HepG2 (cell line): ENCODE data around the gene TNRC18. TPM values are rescaled to one million over a fixed set of nuclear protein-coding genes. Genes with fewer than 3 reads are reported as not detected.

ENCODE experiments used
- ATAC-seq: fragments of 200-7000 bp; cut with Tn5 transposase; 3 replicates; pipeline ENCODE4 v1.9.1; 2020; ENCODE audit warnings: mild to moderate bottlenecking, moderate library complexity
- BruUV-seq: library from RNA; stranded (reverse); fragments of 400-500 nt; replicated peaks from 2 replicates; lab custom pipeline; 2021; lab: Mats Ljungman, UMichigan
- CTCF ChIA-PET: fragments of 300-600 bp; formaldehyde crosslinking; extraction: SDS; loops from one replicate; lab custom pipeline; 2021; ENCODE audit warnings: low total read pairs, inconsistent platforms, low intra/inter-chr PET ratio; lab: Yijun Ruan, JAX
- POLR2A ChIA-PET: fragments of 350-600 bp; sonication (Branson Sonifier 250); formaldehyde crosslinking; loops from one replicate; lab custom pipeline; 2020; ENCODE audit warnings: antibody characterized with exemption, inconsistent platforms; lab: Yijun Ruan, JAX
- DNase-seq: peaks from one replicate; pipeline ENCODE4 v3.0.0-alpha.2; 2015; ENCODE audit warnings: low spot score
- FAIRE-seq: peaks from 3 replicates; lab custom pipeline; 2011; peaks lifted over from hg19 to GRCh38; lab: Jason Lieb, UNC
- H2AFZ ChIP-seq: one replicate; pipeline ENCODE4 v1.6.1; 2011; ENCODE audit warnings: low read length, inconsistent platforms
- H3K27ac ChIP-seq: fragments of 300-600 bp; 3 replicates; pipeline ENCODE4 v1.8.0; 2011; ENCODE audit warnings: mixed run types, mild to moderate bottlenecking, mixed read lengths, low read length, inconsistent platforms; ENCODE audit not compliant: insufficient read depth; ENCODE audit errors: extremely low read length
- H3K27me3 ChIP-seq, 2 experiments: fragments of 200-600 bp in 1 of 2; 2 replicates in 1 of 2; 3 replicates in 1 of 2; pipeline versions ENCODE4 v1.6.0 to v1.8.0; 2011; ENCODE audit warnings: low read length in 2 of 2, mild to moderate bottlenecking in 2 of 2, moderate library complexity in 2 of 2, inconsistent platforms in 1 of 2; ENCODE audit not compliant: insufficient read depth in 2 of 2, control insufficient read depth in 1 of 2
- H3K36me3 ChIP-seq, 2 experiments: fragments of 200-600 bp in 1 of 2; replicated peaks in 1 of 2; 2 replicates in 1 of 2; 3 replicates in 1 of 2; pipeline versions ENCODE4 v1.5.1 to v1.8.0; 2011; ENCODE audit warnings: low read length in 2 of 2, inconsistent platforms in 1 of 2; ENCODE audit not compliant: insufficient read depth in 2 of 2, control insufficient read depth in 1 of 2
- H3K4me1 ChIP-seq: 2 replicates; pipeline ENCODE4 v1.5.1; 2012; ENCODE audit warnings: low read length, inconsistent platforms; ENCODE audit not compliant: insufficient read depth
- H3K4me2 ChIP-seq: 2 replicates; pipeline ENCODE4 v1.6.0; 2011; ENCODE audit warnings: low read depth, low read length, inconsistent platforms
- H3K4me3 ChIP-seq, 3 experiments: fragments of 200-600 bp in 1 of 3; sonication (generic), shearing (Covaris generic) in 1 of 3; replicated peaks in 1 of 3; 2 replicates each; pipeline ENCODE4 v1.5.1; 2011 to 2016; ENCODE audit warnings: low read length in 3 of 3, inconsistent platforms in 2 of 3, low read depth in 2 of 3, mild to moderate bottlenecking in 2 of 3, control low read depth in 1 of 3, mixed read lengths in 1 of 3; ENCODE audit not compliant: insufficient read depth in 1 of 3
- H3K79me2 ChIP-seq: one replicate; pipeline ENCODE4 v1.6.1; 2011; ENCODE audit warnings: low read length, inconsistent platforms; ENCODE audit not compliant: insufficient read depth
- H3K9ac ChIP-seq: 2 replicates; pipeline ENCODE4 v1.6.0; 2011; ENCODE audit warnings: mild to moderate bottlenecking, low read depth, low read length, inconsistent platforms; ENCODE audit not compliant: insufficient read depth
- H3K9me3 ChIP-seq: 2 replicates; pipeline ENCODE4 v1.5.1; 2012; ENCODE audit warnings: mild to moderate bottlenecking, low read length
- H4K20me1 ChIP-seq: 2 replicates; pipeline ENCODE4 v1.6.0; 2011; ENCODE audit warnings: inconsistent platforms, mild to moderate bottlenecking, low read length, moderate library complexity; ENCODE audit not compliant: insufficient read depth
- AGO2 ChIP-seq: fragments of 200-400 bp; formaldehyde crosslinking; optimal IDR thresholded peaks from 2 replicates; pipeline ENCODE3; 2017; ENCODE audit warnings: mild to moderate bottlenecking, low read depth, low read length, moderate library complexity
- MED13 ChIP-seq: sonication (generic); formaldehyde crosslinking; IDR thresholded peaks from 2 replicates; pipeline ENCODE4 v1.5.0; 2020; ENCODE audit warnings: missing genetic modification reagents
- MZF1 ChIP-seq: sonication (generic); formaldehyde crosslinking; IDR thresholded peaks from 2 replicates; pipeline ENCODE4 v1.8.1; 2023; ENCODE audit warnings: mild to moderate bottlenecking, missing genetic modification reagents, borderline replicate concordance
- PCBP1 ChIP-seq: fragments of 200-400 bp; formaldehyde crosslinking; IDR thresholded peaks from 2 replicates; pipeline ENCODE4 v1.6.1; 2017; ENCODE audit warnings: mild to moderate bottlenecking, low read depth, low read length, borderline replicate concordance
- RBFOX2 ChIP-seq: fragments of 200-400 bp; formaldehyde crosslinking; IDR thresholded peaks from 2 replicates; pipeline ENCODE4 v1.6.1; 2017; ENCODE audit warnings: low read depth, mild to moderate bottlenecking, low read length
- SRF ChIP-seq: IDR thresholded peaks from 2 replicates; pipeline ENCODE4 v1.6.1; 2011; ENCODE audit warnings: mild to moderate bottlenecking, low read depth, low read length, moderate library complexity
- TBP ChIP-seq: sonication (generic); formaldehyde crosslinking; IDR thresholded peaks from 2 replicates; pipeline ENCODE4 v1.5.0; 2020; ENCODE audit warnings: missing genetic modification reagents
- ZNF253 ChIP-seq: sonication (generic); formaldehyde crosslinking; IDR thresholded peaks from 2 replicates; pipeline ENCODE4 v1.8.0; 2022; ENCODE audit warnings: mild to moderate bottlenecking, missing genetic modification reagents, borderline replicate concordance
- ZNF3 ChIP-seq: IDR thresholded peaks from 2 replicates; pipeline ENCODE4 v1.7.0; 2017; ENCODE audit warnings: inconsistent platforms
- WGBS: methylation state at CpG from one replicate; pipeline ENCODE4 v1.1.6; 2017; ENCODE audit warnings: low lambda C conversion rate; 5-methylcytosine and 5-hydroxymethylcytosine counted together
- in situ Hi-C: cut with HindIII; loops from 2 replicates; pipeline ENCODE4 v1.10.0; 2017; ENCODE audit warnings: low pct_unique_long_range_greater_than_20kb; ENCODE audit not compliant: extremely low pct_ligation_motif_present
- intact Hi-C: fragments of 100-400 bp; cut with micrococcal nuclease; formaldehyde crosslinking; loops from one replicate; pipeline ENCODE4 v1.10.0; 2022; ENCODE audit not compliant: unreplicated experiment
- polyA plus RNA-seq, 8 experiments: library from polyadenylated mRNA; depleted of rRNA in 3 of 8; stranded (reverse) in 7 of 8; unstranded in 1 of 8; fragments of >200 nt; fragmentation: Illumina TruSeq in 4 of 8; extraction: Trizol in 4 of 8; gene quantifications; 2 replicates each; pipeline versions ENCODE4 v1.2.1 to v1.2.3, GENCODE V29; 2011 to 2016; ENCODE audit warnings: low read depth in 4 of 8, missing spikeins in 1 of 8, mixed read lengths in 1 of 8; ENCODE audit not compliant: insufficient read depth in 1 of 8
- total RNA-seq, 5 experiments: library from RNA; depleted of rRNA; stranded (reverse); fragments of >200 nt; fragmentation: Illumina TruSeq; extraction: Trizol; gene quantifications; 2 replicates each; pipeline ENCODE4 v1.2.3, GENCODE V29; 2016; ENCODE audit warnings: low read depth in 1 of 5
- TF ChIP-seq, protein P1 (sequence below): sonication (generic); formaldehyde crosslinking; IDR thresholded peaks from 2 replicates; pipeline ENCODE4 v1.4.0; 2020; ENCODE audit warnings: missing genetic modification reagents, low read depth, mild to moderate bottlenecking, borderline replicate concordance

Gene TNRC18
- total and polyA plus RNA-seq, 2 of the 13 experiments (the other 11 are each of a cell fraction or from before 2014, with no cell fraction given), result 11.7 to 17.4 TPM

DNA sequence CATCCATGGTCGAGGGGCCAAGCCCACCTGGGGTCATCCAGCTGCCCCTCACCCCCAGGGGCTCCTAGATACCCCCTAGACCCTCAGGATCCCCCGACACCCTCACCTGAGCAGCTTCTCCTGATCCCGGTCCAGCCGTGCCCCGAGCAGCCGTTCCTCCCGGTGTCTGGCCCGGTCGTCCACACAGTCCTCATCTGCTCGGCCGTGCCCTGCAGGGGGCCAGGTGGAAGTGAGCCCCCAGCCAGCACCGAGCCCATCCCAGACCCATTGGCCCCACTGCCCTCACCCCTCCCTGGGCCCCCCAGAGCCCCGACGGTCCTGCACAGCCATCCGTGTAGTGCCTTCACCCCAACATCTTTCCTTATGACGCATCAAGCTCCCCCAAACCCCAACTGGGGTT lies 45.8 kb downstream of the TNRC18 start:
- H3K4me2 ChIP-seq, result no peak overlapping the region
- no peak overlapping the region for H2AFZ ChIP-seq
- ATAC-seq (no peak; the same call in 2 of the 3 replicates), FAIRE-seq (no peak), DNase-seq (no peak)
- no TSS peak for BruUV-seq
- H3K4me1 ChIP-seq, result no peaks in the 10 kb centered on the region
- 100% methylated on average over 8 of the region's 16 CpGs for WGBS
- H3K79me2 ChIP-seq, result peaks cover 31% of the 10 kb centered on the region
- peaks cover 39 to 70% of the 10 kb centered on the region in 2 experiments; a peak in 4 of 5 replicates for H3K36me3 ChIP-seq
- no peaks in the 10 kb centered on the region for H3K9me3 ChIP-seq
- no peak overlapping the region for H3K4me3 ChIP-seq
- intact Hi-C loops (no loop called here), in situ Hi-C loops (no loop called here)
- H3K9ac ChIP-seq, result no peak overlapping the region
- no peaks in the 10 kb centered on the region for H3K27me3 ChIP-seq
- ChIA-PET CTCF (no interaction called here), POLR2A (no interaction called here)
- H3K27ac ChIP-seq, result no peak overlapping the region
- H4K20me1 ChIP-seq, result peaks cover 49% of the 10 kb centered on the region; the same call in 1 of the 2 replicates
- TF ChIP-seq TBP (CRISPR knock-in tag) (no peak), MZF1 (no peak), SRF (no peak), PCBP1 (0 out of 2 replicates have a peak, but pooled peaks have one; percentile 40), MED13 (CRISPR knock-in tag) (no peak), ZNF3 (CRISPR knock-in tag) (no peak), ZNF253 (CRISPR knock-in tag) (no peak), RBFOX2 (peak; percentile 44; the same call in 1 of the 2 replicates), AGO2 (peak; percentile 19)
- TF ChIP-seq, protein P1, sequence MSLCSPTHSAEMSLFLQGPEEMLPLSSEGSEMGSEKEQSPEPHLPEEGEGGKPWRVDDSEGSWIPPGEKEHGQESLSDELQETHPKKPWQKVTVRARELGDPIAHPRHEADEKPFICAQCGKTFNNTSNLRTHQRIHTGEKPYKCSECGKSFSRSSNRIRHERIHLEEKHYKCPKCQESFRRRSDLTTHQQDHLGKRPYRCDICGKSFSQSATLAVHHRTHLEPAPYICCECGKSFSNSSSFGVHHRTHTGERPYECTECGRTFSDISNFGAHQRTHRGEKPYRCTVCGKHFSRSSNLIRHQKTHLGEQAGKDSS (CRISPR knock-in tag), result no peak
